Stimulated activated CD8-positive, alpha-beta memory T cell treated with anti-CD3 and anti-CD28 coated beads, Interleukin-7, amount 100 ng/mL, for 1 hour (primary cell): ENCODE data around the gene LINGO1.

Experiments
- DNase-seq, 2 donors: peaks; one replicate each; pipeline ENCODE4 v3.0.0-alpha.2; 2020; ENCODE audit warnings: low read depth in 2 of 2

LINGO1 gene, protein sequence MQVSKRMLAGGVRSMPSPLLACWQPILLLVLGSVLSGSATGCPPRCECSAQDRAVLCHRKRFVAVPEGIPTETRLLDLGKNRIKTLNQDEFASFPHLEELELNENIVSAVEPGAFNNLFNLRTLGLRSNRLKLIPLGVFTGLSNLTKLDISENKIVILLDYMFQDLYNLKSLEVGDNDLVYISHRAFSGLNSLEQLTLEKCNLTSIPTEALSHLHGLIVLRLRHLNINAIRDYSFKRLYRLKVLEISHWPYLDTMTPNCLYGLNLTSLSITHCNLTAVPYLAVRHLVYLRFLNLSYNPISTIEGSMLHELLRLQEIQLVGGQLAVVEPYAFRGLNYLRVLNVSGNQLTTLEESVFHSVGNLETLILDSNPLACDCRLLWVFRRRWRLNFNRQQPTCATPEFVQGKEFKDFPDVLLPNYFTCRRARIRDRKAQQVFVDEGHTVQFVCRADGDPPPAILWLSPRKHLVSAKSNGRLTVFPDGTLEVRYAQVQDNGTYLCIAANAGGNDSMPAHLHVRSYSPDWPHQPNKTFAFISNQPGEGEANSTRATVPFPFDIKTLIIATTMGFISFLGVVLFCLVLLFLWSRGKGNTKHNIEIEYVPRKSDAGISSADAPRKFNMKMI

DNA sequence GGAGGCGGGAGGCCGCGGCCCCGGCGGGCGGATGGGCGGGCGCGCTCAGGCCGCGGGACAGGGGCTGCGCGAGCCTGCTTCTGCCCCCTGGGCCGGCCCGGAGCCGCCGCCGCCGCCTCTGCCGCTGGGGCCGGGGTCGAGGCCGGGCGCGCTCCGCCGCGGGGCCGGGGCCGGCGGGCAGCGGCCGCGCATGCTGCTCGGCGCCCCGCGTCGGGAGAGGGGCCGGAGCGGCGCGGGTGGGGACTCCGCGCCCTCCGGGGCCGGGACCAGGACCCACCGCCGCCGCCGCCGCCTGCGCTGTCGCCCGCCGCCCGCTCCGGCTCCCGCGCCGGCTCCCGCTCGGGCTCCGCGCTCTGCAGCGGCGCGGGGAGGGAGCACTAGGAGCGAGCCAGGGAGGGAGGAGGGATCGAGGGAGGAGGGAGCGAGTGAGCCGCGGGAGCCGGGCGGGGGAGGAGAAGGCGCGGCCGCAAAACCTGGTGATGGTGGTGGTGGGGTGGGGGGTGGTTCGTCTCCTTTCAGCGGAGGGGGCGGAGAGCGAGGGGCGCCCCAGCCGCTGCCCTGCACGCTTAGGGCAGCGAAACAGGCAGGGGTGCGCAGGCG, at the start of gene LINGO1:
Gene LINGO1 (minus strand): TSS at position 379 of the 600 bp plus-strand sequence. CDS start 597 bp downstream, outside the sequence.
- DNase-seq, result no peak

DNA sequence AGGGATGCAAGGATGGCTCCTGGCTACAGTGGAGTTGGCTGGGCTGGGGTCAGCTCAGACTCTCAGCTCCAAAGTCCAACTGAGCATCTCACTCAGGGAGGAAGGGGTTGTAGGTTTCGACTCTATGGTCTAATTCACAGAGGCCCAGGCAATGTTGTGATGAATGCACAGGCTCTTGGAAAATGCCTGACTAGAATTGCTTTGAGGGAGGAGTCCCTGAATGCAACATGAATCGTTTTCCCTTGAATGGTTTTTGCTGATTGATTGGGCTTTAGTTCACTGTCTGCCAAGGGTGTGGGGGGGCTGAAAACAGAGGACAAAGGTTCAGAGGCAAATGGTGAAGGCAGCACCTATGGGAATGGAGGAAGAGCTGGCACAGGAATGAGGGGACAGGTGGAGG, 48.6 kb upstream of the LINGO1 start:
- DNase-seq, result no peak

DNA sequence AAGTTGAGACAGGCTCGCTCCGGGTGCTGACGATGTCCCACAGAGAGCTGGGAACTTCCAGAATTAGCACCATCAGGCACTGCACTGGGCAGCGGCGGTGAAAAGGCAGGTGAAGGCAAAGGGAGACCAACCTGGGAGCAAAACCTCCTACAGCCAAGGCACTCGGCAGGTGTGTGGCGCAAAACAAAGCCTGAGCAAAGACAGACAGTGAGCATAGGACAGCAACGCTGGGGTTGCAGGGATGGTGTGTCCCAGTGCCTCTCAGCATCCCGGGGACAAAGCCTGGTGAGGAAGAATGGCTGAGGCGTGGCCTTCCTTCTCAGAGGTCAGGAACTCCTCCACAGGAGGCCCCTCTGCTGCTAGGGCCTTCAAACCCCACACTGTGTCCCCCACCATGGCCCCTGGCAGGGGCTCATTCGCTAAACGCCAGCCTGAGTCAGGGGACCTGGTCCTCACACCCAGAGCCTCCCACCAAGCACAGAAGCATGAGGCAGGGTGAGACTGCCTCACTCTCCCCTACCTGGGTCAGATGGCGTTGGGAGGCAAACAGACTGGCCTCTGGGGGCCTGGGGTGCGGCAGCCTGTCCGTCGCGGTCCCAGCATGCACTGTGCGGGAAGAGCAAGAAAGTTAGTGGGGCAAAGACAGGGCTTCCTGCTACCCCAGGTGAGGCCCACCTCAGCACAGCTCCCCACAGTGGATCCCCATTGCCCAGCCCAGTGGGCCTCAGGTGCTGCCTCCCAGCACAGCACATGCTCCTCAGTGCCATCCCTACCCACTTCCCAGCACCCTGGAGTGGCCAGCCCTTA, 44.1 kb upstream of the LINGO1 start:
- DNase-seq, result no peak

DNA sequence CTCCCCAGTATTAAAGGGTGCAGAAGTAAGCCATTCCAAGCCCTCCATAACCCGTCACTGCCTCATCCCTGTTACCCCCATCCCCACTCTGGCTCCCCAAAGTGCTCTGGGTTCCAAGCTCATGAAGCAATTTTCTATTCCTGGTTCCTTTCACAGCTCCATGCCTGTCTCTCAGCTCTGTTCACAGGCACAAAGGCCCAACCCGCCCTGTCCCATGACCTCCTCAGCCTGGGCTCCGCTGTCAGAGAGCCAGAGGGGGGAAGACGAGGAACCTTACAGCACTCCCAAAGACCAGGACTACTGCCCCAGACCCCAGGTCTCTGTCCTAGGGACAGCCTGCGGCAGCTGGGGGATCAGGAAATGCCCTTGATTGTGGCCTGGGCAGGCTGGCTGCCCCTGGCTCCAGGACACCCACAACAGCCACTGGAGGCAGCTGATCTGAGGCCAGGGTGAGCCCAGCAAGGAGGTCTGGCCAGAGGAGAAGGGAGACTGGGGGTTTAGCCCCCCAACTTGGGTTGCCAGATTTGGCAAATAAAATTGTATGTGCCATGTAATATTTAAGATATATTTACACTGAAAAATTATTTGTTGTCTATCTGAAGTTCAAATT, 43.2 kb upstream of the LINGO1 start:
- no peak for DNase-seq

DNA sequence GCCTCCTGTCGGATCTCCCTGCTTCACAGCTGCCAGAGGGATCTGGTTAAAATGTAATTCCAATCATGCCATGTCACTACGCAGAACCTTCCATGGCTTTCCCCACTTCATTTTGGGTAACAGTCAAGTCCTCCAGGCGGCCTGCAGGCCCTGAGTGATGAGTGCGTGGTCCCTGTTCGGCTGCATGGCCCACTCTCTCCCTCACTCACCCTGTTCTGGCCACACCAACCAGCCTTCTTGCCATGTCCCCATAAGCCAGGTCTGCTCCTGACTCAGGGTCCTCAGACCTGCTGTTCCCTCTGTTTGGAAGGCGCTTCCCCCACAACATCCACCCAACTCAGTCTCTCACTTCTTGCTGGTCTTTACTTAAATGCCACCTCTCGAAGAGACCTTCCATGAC, 41.6 kb upstream of the LINGO1 start:
- DNase-seq, result no peak

DNA sequence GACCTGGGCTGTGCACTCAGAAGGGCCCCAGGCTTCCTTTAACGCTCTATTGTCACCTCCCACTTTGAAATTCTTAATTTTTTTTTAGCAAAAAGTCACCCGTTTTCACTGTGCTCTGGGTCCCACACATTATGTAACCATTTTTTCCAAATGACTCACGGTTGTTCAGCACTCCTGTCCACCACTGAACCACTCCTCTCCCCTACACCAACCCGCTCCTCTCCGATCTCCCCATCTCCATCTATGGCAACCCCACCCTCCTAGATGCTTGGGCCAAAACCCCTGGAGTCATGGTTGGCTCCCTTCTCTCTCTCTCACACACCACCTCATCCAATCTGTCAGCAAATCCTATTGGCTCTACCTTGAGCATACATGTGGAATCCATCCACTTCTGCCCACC, 41.2 kb upstream of the LINGO1 start:
- no peak for DNase-seq

DNA sequence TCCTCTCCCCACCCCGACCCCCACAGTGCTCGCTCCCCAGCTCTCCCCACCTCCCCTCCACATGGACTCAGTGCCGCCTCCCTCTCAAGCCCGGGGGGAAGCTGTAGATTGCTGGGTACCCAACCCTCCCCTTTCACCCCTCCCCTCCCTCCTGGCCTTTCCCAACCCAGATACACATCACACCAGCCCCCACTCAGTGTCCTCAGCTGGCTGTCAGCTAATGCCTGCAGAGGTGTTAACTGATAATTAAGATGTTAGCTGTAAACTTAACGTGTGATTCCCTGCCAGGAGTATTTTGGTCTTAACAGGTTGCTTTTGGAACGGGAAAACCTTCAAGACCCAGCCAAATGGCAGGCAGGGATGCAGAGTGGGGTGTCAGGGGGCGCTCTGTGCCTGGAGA, 39.4 kb upstream of the LINGO1 start:
- DNase-seq, result no peak

DNA sequence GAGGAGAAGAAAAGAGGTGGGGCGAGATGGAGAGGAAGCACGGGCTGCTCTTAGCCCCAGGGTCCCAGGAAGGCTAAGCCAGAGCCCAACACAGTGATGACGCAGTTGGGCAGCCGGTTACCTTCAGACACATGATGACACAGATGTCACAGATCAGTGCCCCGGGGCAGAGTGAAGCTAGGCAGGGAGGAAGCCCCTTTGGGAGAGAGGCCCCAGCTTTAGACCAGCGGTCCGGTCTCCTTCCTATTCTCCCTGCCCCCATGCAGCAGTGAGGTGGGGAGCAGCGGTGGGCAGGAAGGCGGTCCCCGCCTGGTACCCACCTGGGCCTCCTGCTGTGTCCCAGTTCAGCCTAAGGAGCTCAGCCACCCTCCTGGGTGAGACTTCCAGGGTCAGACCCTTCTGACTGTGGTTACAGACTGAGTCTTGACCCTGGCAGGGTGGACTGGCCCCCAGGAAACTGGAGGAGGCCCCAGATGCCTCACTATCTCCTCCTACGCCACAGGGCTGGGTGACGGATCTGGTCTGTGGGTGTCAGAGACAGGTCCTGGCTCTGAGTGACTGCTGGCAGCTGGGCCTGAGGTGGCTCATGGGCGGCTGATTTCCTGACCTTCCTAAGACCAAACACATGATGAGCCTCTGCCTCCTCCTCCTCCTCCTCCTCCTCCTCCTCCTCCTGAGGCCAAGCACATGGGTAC, 38.8 kb upstream of the LINGO1 start:
- no peak for DNase-seq

DNA sequence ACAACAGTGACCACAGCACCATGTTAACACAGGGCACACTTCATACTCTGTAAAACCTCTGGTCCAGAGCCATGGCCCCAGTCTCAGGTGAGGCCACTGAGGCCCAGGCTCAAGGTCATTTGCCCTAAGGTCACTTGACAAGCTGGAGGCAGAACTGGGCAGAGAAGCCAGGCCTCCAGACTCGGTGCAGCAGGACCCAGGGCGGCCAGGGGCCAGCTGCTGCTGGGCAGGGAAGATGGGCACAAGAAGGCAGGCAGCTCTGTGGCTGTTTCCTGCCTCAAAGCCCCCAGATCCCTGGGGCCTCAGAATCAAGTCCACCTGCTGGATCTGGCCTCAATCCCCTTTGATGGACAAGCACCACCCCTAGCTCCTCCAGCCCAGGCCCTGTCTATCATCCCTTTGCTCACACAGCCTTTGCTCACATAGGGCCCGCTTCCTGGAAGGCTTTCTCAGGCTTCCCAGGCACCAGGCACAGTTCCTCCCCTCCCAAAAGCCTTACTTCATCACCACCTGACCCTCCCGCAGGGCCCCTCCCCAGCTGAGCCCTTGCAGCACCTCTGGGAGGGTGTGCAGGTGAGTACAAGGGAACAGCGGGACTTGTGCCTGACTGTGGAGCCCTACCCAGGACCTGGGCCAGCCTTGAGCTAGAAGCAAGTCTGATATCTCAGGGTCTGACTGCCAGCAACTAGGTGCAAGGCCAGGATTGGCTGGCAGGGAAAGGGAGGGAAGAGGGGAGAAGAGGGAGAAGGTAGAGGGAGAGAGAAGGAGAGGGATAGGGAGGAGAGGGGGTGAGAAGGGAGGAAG, 38.0 kb upstream of the LINGO1 start:
- no peak for DNase-seq

DNA sequence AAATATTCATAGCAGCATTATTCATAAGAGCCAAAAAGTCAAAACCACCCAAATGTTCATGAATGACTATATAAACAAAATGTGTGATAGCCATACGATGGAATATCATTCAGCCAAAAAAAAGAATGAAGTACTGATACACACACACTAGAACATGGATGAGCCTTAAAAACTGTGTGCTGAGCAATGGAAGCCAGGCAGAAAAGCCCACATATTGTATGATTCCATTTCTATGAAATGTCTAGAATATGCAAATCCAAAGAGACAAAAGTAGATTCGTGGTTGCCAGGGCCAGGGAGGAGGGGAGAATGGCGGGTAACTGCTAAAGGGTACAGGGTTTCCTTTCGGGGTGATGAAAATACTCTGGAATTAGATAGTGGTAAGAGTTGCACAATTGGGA, 37.2 kb upstream of the LINGO1 start:
- no peak for DNase-seq

DNA sequence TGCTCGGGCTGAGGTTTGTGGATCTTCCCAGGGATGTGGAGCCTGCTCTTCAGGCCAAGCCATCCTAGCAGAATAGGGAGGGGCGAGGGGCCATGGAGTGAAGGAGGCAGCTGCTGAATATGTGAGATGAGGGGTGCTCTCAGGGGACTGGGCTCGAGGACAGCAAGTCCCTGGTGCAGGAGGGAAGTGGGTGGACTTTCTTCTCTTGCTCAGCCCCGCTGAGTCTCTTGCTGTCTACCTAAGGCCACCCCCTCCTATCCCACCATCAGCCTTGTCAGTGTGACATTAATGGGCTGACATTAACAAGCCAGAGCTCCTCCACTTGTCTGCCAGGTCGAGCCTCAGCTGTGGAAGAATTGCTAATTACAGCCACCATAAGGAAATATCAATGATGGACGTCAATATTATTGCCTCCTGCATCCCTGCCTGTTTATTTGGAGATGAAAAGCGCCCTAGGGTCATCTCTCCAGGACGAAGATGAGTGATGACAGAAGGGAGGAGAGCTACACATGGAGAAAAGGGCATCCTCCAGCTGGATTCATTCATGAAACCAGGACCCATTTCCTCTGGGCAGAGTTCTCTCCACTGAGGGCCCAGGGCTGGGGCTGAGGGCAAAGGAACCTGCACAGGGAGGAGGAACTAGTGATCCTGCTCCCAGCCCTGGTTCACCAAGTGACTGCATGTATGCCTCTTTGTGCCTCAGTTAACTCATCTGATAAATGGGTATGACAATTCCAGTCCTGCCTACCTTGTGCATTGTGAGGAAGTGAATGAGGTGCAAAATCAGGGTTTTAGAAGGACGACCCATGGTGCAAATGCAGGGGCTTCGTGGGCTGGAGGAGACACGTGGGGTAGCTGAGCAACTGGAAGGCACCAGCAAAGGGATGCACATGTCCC, 34.9 kb upstream of the LINGO1 start:
- no peak for DNase-seq

DNA sequence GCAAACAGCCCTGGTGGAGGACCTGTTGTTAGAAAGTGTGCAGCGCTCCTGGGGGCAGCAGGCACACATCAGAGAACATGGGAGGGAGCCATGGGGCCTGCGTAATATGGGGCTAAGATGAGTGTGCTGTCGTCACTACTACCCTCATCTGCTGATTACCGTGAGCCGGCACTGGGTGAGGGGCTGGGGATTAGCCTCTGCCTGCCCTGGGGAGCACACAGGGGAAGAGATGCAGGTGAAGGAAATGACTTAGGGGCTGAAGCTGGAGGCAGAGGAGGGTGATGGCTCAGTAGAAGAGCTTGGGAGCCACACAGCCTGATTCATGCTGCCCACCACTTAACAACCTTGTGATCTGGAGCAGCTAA, 33.6 kb upstream of the LINGO1 start:
- DNase-seq, result no peak

DNA sequence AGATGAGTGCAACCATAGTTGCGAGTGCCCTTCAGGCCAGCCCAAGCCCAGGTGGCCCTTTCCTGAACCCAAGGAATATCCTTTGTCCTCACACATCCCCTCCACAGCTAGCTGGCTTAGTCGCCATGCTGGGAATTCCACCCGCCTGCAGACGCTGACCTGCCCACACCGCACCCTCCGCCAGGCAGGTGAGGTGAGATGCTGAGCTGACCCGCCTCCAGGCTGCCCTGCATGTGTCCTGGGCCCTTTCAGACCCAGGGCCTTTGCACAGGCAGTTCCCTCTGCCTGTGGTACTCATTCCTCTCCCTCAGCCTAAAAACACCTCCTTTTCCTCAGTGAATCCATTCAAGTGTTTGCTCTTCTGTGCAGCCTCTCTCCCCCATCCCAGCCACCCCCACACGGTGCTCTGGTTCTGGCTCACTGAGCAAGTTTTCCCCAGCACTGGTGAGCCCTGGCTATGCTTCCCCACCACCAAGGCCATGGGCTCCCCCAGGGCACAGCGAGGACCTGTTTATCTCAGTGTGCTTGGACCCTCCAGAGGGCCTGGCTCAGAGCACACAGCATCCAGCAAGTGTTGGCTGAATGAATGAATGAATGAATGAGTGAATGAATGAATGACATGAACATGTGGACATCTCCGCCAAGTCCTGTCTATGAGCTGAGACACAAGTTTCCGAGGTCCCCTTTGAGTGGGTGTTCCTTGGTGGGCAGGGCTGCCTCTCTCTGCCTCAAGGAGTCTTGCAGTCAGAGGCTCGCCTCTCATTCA, 33.0 kb upstream of the LINGO1 start:
- no peak for DNase-seq

DNA sequence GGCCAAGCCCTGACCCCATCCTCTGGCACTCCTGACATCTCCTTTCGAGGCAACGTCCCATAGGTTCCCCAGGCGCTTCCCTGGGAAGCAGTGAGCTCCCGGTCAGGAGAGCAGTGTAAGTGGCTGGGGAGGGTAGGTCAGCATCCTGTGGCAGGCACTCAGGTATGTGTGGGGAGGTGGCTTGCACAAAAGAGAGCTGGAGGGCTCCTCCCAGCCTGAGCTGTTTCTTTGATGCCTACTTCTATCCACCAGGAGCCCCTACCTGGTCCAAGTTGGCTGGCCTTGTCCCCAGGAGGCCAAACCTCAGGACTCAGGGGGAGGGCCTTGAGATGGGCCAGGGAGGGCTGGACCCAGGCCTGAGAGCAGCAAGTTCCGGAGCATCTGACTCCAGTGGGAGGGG, 31.7 kb upstream of the LINGO1 start:
- no peak for DNase-seq

DNA sequence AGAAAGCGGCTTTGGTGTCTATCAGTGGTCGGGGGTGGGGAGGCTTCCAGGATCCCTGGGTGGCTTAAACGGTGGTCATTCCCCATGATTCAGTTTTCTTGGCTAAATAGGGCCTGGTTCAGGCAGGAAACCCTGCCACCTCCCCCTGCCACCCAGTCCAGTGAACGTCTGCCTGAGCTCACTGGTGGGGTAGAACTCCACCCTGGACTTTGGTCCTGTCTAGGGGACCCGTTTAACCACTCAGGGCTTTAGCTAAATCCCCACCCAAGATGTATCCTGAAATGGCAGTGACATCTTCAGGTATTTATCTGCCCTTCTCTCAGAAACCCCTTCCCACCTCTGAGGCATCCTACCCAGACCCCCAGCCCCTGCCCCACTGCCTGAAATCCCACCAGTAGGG, 30.5 kb upstream of the LINGO1 start:
- no peak for DNase-seq

DNA sequence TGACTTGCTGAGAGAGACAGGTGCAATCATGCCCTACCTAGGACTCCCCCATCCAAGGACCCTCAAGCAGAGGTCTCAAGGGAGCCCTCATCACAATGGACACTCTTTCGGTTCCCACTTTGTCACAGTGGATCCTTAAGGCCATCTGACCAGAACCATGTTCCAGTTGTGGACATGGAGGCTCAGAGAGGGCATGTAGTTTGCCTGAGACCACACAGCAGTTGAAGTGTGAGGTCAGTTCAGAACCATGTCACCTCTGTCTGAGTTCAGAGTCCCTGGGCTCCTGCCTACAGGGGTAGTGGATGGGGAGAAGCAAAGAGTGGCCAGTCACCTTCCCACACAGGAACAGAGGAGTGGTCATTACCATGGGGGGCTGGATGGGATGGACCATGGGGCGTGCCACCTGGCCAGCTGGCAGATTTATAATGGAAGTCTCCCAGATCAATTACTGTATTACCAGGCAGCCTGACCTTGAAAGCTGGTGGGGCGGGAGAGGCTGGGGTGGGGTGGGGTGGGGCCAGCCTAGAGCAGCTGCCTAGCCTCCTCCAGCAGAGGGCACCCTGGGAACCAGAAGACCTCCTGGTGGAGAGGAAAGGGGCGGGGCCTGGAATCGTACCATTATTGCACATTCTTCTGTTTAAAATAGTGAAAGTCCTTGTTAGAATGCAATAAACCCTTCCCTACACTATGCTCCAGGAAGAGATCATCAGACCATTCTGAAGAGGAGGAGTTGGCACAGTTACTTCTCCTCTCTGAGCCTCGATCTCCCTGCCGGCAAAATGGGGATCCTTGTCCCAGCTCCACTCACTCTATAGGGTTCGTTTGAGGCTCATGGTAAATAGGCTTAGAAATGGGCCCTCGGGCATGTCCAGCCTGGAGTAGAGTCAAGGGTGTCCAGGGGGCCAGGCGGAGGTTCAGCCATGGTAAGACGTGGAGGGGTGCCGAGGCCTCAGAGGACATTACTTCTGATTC, 26.9 kb upstream of the LINGO1 start:
- DNase-seq, result no peak

DNA sequence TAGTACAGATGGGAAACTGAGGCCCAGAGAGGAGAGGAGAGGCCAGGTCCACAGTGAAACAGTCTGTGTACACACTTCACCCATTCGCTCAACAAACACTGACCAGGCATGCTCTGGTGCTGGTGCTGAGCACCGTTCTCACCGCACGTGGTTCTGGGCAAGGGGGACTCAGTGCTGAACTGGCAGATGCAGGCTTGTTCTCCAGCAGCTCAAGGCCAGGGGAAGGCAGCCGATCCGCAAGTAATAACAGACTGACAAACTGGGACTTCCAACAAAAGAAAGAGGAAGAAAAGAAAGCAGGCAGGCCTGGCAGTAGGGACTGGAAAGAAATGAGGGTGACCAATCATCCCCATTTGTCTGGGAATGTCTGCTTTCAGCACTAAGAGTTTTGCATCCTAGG, 25.6 kb upstream of the LINGO1 start:
- DNase-seq, result no peak
